Muscle of back (tissue), 13 donors: ENCODE measurements around the gene ARID5B. TPM values are rescaled to one million over a fixed set of nuclear protein-coding genes. Genes with fewer than 3 reads are reported as not detected.

ENCODE experiments used
- DNase-seq, 3 donors: peaks; one replicate each; pipeline versions ENCODE4 v3.0.0 to v3.0.0-alpha.2; 2013
- long read RNA-seq, 9 donors: transcript quantifications; one replicate each; lab custom pipeline, GENCODE V29; 2026
- polyA plus RNA-seq, 10 donors: library from polyadenylated mRNA; unstranded; fragments of 120-200 nt; gene quantifications; one replicate each; pipeline ENCODE4 v1.2.1, GENCODE V29; 2013; ENCODE audit not compliant: insufficient read length in 10 of 10

Gene ARID5B
- 10 to 100 TPM; 11.5 to 30.6 (median 19.6) TPM for polyA plus RNA-seq
- long read RNA-seq, donor 1, transcript ARID5B-202 (7 exons, 3,141 nt) = major isoform, 7 of 13 reads
- long read RNA-seq, donor 1, partial matches to known transcripts = 6 of 13 reads
- long read RNA-seq, donor 1, other reads (novel, unspliced or antisense) = 0 of 13 reads
- long read RNA-seq, donor 2, partial matches to known transcripts = 0 of 2 reads
- long read RNA-seq, donor 2, other reads (novel, unspliced or antisense) = 0 of 2 reads
- long read RNA-seq, donor 3 = 0 reads
- long read RNA-seq, donor 4, partial matches to known transcripts = 0 of 3 reads
- long read RNA-seq, donor 4, other reads (novel, unspliced or antisense) = 0 of 3 reads
- long read RNA-seq, donor 5, partial matches to known transcripts = 0 of 2 reads
- long read RNA-seq, donor 5, other reads (novel, unspliced or antisense) = 0 of 2 reads
- long read RNA-seq, donor 6, full-length matches to known transcripts = 5 of 5 reads
- long read RNA-seq, donor 6, partial matches to known transcripts = 0 of 5 reads
- long read RNA-seq, donor 6, other reads (novel, unspliced or antisense) = 0 of 5 reads
- long read RNA-seq, donor 7, partial matches to known transcripts = 0 of 2 reads
- long read RNA-seq, donor 7, other reads (novel, unspliced or antisense) = 0 of 2 reads
- long read RNA-seq, donor 8, partial matches to known transcripts = 0 of 1 reads
- long read RNA-seq, donor 8, other reads (novel, unspliced or antisense) = 0 of 1 reads
- long read RNA-seq, donor 9 = 0 reads

- peak; percentile 81 to 92 (median 83) for DNase-seq
These were observed at the start of gene ARID5B for GRCh38 chr10:61900829-61901792. ARID5B (plus strand) TSS chr10:61901699; CDS start chr10:61901710, 11 bp downstream.

- DNase-seq = peak in 1 of 3 donors; percentile 31
These were observed 49.2 kb upstream of the ARID5B start for GRCh38 chr10:61852261-61852660.

GRCh38 chr10:61855771-61856170, 45.7 kb upstream of the ARID5B start:
- DNase-seq = no peak

- no peak for DNase-seq
These were observed 43.8 kb upstream of the ARID5B start for GRCh38 chr10:61857746-61858145.

GRCh38 chr10:61859786-61860185, 41.7 kb upstream of the ARID5B start:
- DNase-seq = no peak

- DNase-seq = no peak
These were observed 40.3 kb upstream of the ARID5B start for GRCh38 chr10:61860964-61861758.

- DNase-seq = no peak
These were observed 37.5 kb upstream of the ARID5B start for GRCh38 chr10:61863981-61864380.

GRCh38 chr10:61866700-61867368, 34.7 kb upstream of the ARID5B start:
- no peak for DNase-seq

GRCh38 chr10:61867374-61867773, 34.1 kb upstream of the ARID5B start:
- peak in 1 of 3 donors; percentile 62 for DNase-seq

- peak in 1 of 3 donors; percentile 38 for DNase-seq
These were observed 33.7 kb upstream of the ARID5B start for GRCh38 chr10:61867817-61868216.

- DNase-seq = no peak
These were observed 32.3 kb upstream of the ARID5B start for GRCh38 chr10:61869041-61869675.

- peak in 2 of 3 donors; percentile 40 to 67 for DNase-seq
These were observed 31.5 kb upstream of the ARID5B start for GRCh38 chr10:61869774-61870525.

GRCh38 chr10:61870526-61870895, 31.0 kb upstream of the ARID5B start:
- DNase-seq = no peak

GRCh38 chr10:61871487-61871886, 30.0 kb upstream of the ARID5B start:
- no peak for DNase-seq

GRCh38 chr10:61877887-61878739, 23.4 kb upstream of the ARID5B start:
- peak in 1 of 3 donors; percentile 34 for DNase-seq

- no peak for DNase-seq
These were observed 22.8 kb upstream of the ARID5B start for GRCh38 chr10:61878740-61879068.

- DNase-seq = no peak
These were observed 18.7 kb upstream of the ARID5B start for GRCh38 chr10:61882621-61883370.
